ENCODE measurements around the gene RAD51B.

DNA sequence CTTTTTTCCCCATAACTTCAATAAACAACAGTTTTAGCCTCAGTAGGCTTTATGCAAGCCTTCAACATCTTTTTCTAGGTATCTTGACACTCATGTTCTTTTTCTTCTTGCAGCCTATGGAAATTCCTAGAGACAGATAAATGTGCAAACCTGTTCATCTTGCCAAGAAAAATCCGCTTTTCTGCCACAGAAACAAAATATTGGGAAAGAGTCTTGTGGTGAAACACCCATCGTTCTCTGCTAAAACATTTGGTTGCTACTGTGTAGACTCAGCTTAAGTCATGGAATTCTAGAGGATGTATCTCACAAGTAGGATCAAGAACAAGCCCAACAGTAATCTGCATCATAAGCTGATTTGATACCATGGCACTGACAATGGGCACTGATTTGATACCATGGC is 677.4 kb downstream of the RAD51B start:
- TF ChIP-seq POLR2A (IDR thresholded peaks at IDR 0.05) = no peak
- no peak for TF ChIP-seq POLR2AphosphoS5 (IDR thresholded peaks at IDR 0.05)
- TF ChIP-seq, protein P1, sequence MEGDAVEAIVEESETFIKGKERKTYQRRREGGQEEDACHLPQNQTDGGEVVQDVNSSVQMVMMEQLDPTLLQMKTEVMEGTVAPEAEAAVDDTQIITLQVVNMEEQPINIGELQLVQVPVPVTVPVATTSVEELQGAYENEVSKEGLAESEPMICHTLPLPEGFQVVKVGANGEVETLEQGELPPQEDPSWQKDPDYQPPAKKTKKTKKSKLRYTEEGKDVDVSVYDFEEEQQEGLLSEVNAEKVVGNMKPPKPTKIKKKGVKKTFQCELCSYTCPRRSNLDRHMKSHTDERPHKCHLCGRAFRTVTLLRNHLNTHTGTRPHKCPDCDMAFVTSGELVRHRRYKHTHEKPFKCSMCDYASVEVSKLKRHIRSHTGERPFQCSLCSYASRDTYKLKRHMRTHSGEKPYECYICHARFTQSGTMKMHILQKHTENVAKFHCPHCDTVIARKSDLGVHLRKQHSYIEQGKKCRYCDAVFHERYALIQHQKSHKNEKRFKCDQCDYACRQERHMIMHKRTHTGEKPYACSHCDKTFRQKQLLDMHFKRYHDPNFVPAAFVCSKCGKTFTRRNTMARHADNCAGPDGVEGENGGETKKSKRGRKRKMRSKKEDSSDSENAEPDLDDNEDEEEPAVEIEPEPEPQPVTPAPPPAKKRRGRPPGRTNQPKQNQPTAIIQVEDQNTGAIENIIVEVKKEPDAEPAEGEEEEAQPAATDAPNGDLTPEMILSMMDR (IDR thresholded peaks at IDR 0.05) = no peak
